K562 (cell line): ENCODE data around the gene SNCG. TPM values are rescaled to one million over a fixed set of nuclear protein-coding genes. Genes with fewer than 3 reads are reported as not detected.
A peak's percentile ranks its signal among the peaks of the same experiment; 100 is the strongest.

Experiments used
- CREB1 ChIP-seq, 2 experiments: sonication (generic) in 1 of 2; formaldehyde crosslinking in 1 of 2; IDR thresholded peaks; 2 replicates each; pipeline versions ENCODE4 v1.6.1 to v1.8.0; 2012 to 2022; ENCODE audit warnings: inconsistent platforms in 1 of 2, mild to moderate bottlenecking in 1 of 2, missing genetic modification reagents in 1 of 2, moderate library complexity in 1 of 2
- CREB3L1 ChIP-seq: fragments of 450-650 bp; IDR thresholded peaks from 2 replicates; pipeline ENCODE4 v1.6.1; 2014; ENCODE audit warnings: low read depth, mild to moderate bottlenecking, moderate library complexity, borderline replicate concordance
- E2F5 ChIP-seq: sonication (generic); formaldehyde crosslinking; IDR thresholded peaks from 2 replicates; pipeline ENCODE4 v1.8.0; 2022; ENCODE audit warnings: mild to moderate bottlenecking, missing genetic modification reagents
- ELF4 ChIP-seq: fragments of 450-650 bp; formaldehyde crosslinking; IDR thresholded peaks from 2 replicates; pipeline ENCODE4 v1.4.0; 2022; ENCODE audit warnings: missing genetic modification characterization
- FOXP1 ChIP-seq: sonication (generic); formaldehyde crosslinking; IDR thresholded peaks from 2 replicates; pipeline ENCODE4 v1.8.0; 2022; ENCODE audit warnings: mild to moderate bottlenecking, missing genetic modification reagents
- GMEB1 ChIP-seq: fragments of 250-450 bp; sonication (Bioruptor Pico); IDR thresholded peaks from 2 replicates; pipeline ENCODE4 v1.4.0; 2020; ENCODE audit warnings: mild to moderate bottlenecking
- IFI16 ChIP-seq: fragments of 250-450 bp; sonication (Bioruptor Pico); IDR thresholded peaks from 2 replicates; pipeline ENCODE4 v2.1.2; 2022; ENCODE audit warnings: mild to moderate bottlenecking, inconsistent platforms
- IRF1 ChIP-seq: sonication (generic); formaldehyde crosslinking; IDR thresholded peaks from 2 replicates; pipeline ENCODE4 v1.8.0; 2022; ENCODE audit warnings: missing genetic modification reagents, mild to moderate bottlenecking, borderline replicate concordance
- KHSRP ChIP-seq: fragments of 450-650 bp; IDR thresholded peaks from 2 replicates; pipeline ENCODE4 v1.6.1; 2017
- MAZ ChIP-seq, 2 experiments: fragments of 450-650 bp in 1 of 2; sonication (generic) in 1 of 2; formaldehyde crosslinking; IDR thresholded peaks in 1 of 2; conservative IDR thresholded peaks in 1 of 2; 2 replicates each; pipeline versions ENCODE4 v1.4.0 to v1.5.0; 2020; ENCODE audit warnings: mild to moderate bottlenecking in 1 of 2, missing genetic modification reagents in 1 of 2
- POLR2AphosphoS2 ChIP-seq: IDR thresholded peaks from 2 replicates; pipeline ENCODE4 v1.6.1; 2012; ENCODE audit warnings: low read length, improper control_type of control experiment
- PTRF ChIP-seq: fragments of 450-650 bp; IDR thresholded peaks from 2 replicates; pipeline ENCODE4 v1.6.1; 2016; ENCODE audit warnings: mild to moderate bottlenecking, missing genetic modification characterization, missing compliant biosample characterization
- SMAD2 ChIP-seq: fragments of 150-350 bp; IDR thresholded peaks from 2 replicates; pipeline ENCODE4 v1.6.1; 2014; ENCODE audit warnings: low read depth, mild to moderate bottlenecking, low read length
- SNIP1 ChIP-seq: fragments of 450-650 bp; IDR thresholded peaks from 2 replicates; pipeline ENCODE4 v1.7.1; 2017; ENCODE audit warnings: low read depth, mild to moderate bottlenecking
- STAT6 ChIP-seq: sonication (generic); formaldehyde crosslinking; IDR thresholded peaks from 2 replicates; pipeline ENCODE4 v1.8.1; 2023; ENCODE audit warnings: mild to moderate bottlenecking, missing genetic modification reagents
- U2AF2 ChIP-seq: fragments of 200-400 bp; formaldehyde crosslinking; optimal IDR thresholded peaks from 2 replicates; pipeline ENCODE3; 2017; ENCODE audit warnings: low read depth, mild to moderate bottlenecking, low read length
- ZNF217 ChIP-seq: sonication (generic); formaldehyde crosslinking; IDR thresholded peaks from 2 replicates; pipeline ENCODE4 v1.8.0; 2022; ENCODE audit warnings: mild to moderate bottlenecking, missing genetic modification reagents
- ZNF311 ChIP-seq: fragments of 250-450 bp; sonication (Bioruptor Pico); IDR thresholded peaks from 2 replicates; pipeline ENCODE4 v1.4.0; 2020; ENCODE audit warnings: mild to moderate bottlenecking, moderate library complexity
- ZNF57 ChIP-seq: fragments of 450-650 bp; formaldehyde crosslinking; IDR thresholded peaks from 2 replicates; pipeline ENCODE4 v1.4.0; 2020; ENCODE audit warnings: mild to moderate bottlenecking, moderate library complexity
- ZNF766 ChIP-seq: fragments of 200-800 bp; sonication (Bioruptor generic); conservative IDR thresholded peaks from 2 replicates; pipeline ENCODE4 v1.6.1; 2016; ENCODE audit warnings: missing genetic modification characterization, missing compliant biosample characterization
- polyA plus RNA-seq, 8 experiments: library from polyadenylated mRNA; depleted of rRNA in 4 of 8; stranded (reverse) in 5 of 8; unstranded in 3 of 8; fragments of >200 nt; fragmentation: Nextera tagmentation in 2 of 8; fragmentation: Illumina TruSeq in 1 of 8; extraction: Ambion mirVana in 2 of 8; extraction: Trizol in 1 of 8; gene quantifications; 2 replicates each; pipeline versions ENCODE4 v1.2.1 to v1.2.3, GENCODE V29; 2011 to 2014; ENCODE audit warnings: inconsistent platforms in 1 of 8, missing spikeins in 1 of 8
- total RNA-seq, 7 experiments: library from RNA; depleted of rRNA in 6 of 7; stranded (reverse); fragments of >200 nt in 6 of 7; fragmentation: Illumina TruSeq in 2 of 7; extraction: Trizol in 2 of 7; gene quantifications; 2 replicates each; pipeline versions ENCODE4 v1.2.1 to v1.2.3, GENCODE V29; 2011 to 2021; ENCODE audit warnings: low replicate concordance in 1 of 7

The SNCG gene
- total and polyA plus RNA-seq, 9 of the 15 experiments (the other 6 are each of a cell fraction or from before 2014, with no cell fraction given): 9.8 to 146 (median 93.6) TPM

GRCh38 chr10:86960003-86960862 is 1.8 kb downstream of the SNCG start (continued):
- TF ChIP-seq SMAD2: no peak
- TF ChIP-seq SNIP1: no peak
- TF ChIP-seq PTRF (tag): no peak
- no peak for TF ChIP-seq IFI16 (CRISPR knock-in tag)
- TF ChIP-seq ZNF766: no peak
- no peak for TF ChIP-seq ZNF217 (CRISPR knock-in tag)
- no peak for TF ChIP-seq ZNF57 (CRISPR knock-in tag)
- TF ChIP-seq ELF4 (CRISPR knock-in tag): no peak
- no peak for TF ChIP-seq CREB3L1
- no peak for TF ChIP-seq U2AF2
- TF ChIP-seq STAT6: no peak
- no peak for TF ChIP-seq GMEB1
- no peak for TF ChIP-seq CREB1 (IDR thresholded peaks at IDR 0.05)
- TF ChIP-seq CREB1 (CRISPR knock-in tag; IDR thresholded peaks at IDR 0.05): peak; percentile 29; the same call in 1 of the 2 replicates
- no peak for TF ChIP-seq FOXP1
- no peak for TF ChIP-seq KHSRP
- no peak for TF ChIP-seq POLR2AphosphoS2
- peak; percentile 91 to 99 for TF ChIP-seq MAZ (CRISPR knock-in tag; conservative IDR thresholded peaks at IDR 0.05 in 1 of 2, IDR thresholded peaks at IDR 0.05 in 1 of 2)
- TF ChIP-seq ZNF311 (CRISPR knock-in tag): no peak
- TF ChIP-seq IRF1 (CRISPR knock-in tag): no peak
- TF ChIP-seq E2F5: no peak
